ENCODE results near the gene TRIP10.
"Not testable (repeated sequence)": the region's sequence is repeated elsewhere in the genome, so short reads cannot be mapped to it uniquely, and the experiment has no call there.

Gene TRIP10

GRCh38 chr19:6800160-6800790, 60.8 kb downstream of the TRIP10 start:
- H3K9me3 Mint-ChIP-seq; H3K27me3 Mint-ChIP-seq; intact Hi-C loops (cut with micrococcal nuclease): not testable (repeated sequence)
- Mint-ChIP-seq H3K4me3 (peak overlapping the region; percentile 78), H3K4me1 (ENCODE audit: low read depth) (peaks cover 89% of the 10 kb centered on the region), H3K27ac (peak overlapping the region; percentile 96), H3K36me3 (ENCODE audit: low read depth) (peaks cover 37% of the 10 kb centered on the region)

- Mint-ChIP-seq H3K36me3 (ENCODE audit: low read depth) (peaks cover 30% of the 10 kb centered on the region), H3K4me1 (ENCODE audit: low read depth) (peaks cover 83% of the 10 kb centered on the region), H3K4me3 (peak overlapping the region; percentile 78), H3K9me3 (no peaks in the 10 kb centered on the region), H3K27me3 (no peaks in the 10 kb centered on the region), H3K27ac (peak overlapping the region; percentile 96)
- intact Hi-C loops (cut with micrococcal nuclease) = no loop called here
Observed at GRCh38 chr19:6800991-6801484, 61.6 kb downstream of the TRIP10 start.

All from dendritic cell treated with granulocyte-macrophage colony-stimulating factor and Interleukin-4, amounts not matched to agents 40 ng/mL and 50 ng/mL, for 4 days (primary cell).